Thoracic aorta (tissue), 2 donors: Measurements from ENCODE around the gene MARCHF9. TPM values are rescaled to one million over a fixed set of nuclear protein-coding genes. Genes with fewer than 3 reads are reported as not detected.

Source experiments
- ATAC-seq: fragments of 150-250 bp; one replicate; pipeline ENCODE4 v1.8.0; 2017; ENCODE audit warnings: low read depth; ENCODE audit not compliant: insufficient number of reproducible peaks, low FRiP score
- DNase-seq: peaks from one replicate; pipeline ENCODE4 v3.0.0-alpha.2; 2020; ENCODE audit warnings: low spot score
- H3K27ac ChIP-seq, 2 donors: fragments of 200-600 bp; sonication (generic); 1 replicate in 1 of 2; 2 replicates in 1 of 2; pipeline ENCODE4 v1.5.1; 2016; ENCODE audit warnings: mild to moderate bottlenecking in 2 of 2, moderate library complexity in 2 of 2
- H3K27me3 ChIP-seq: fragments of 200-600 bp; sonication (generic); replicated peaks from 2 replicates; pipeline ENCODE4 v1.6.0; 2016; ENCODE audit warnings: mild to moderate bottlenecking; ENCODE audit not compliant: insufficient read depth
- H3K36me3 ChIP-seq: fragments of 200-600 bp; sonication (generic); one replicate; pipeline ENCODE4 v1.5.1; 2016
- H3K4me1 ChIP-seq, 2 donors: fragments of 200-600 bp; sonication (generic); 1 replicate in 1 of 2; 2 replicates in 1 of 2; pipeline versions ENCODE4 v1.5.1 to v1.6.0; 2016; ENCODE audit warnings: low read depth in 2 of 2, mild to moderate bottlenecking in 1 of 2; ENCODE audit not compliant: control insufficient read depth in 1 of 2
- H3K4me3 ChIP-seq: fragments of 200-600 bp; sonication (generic); 2 replicates; pipeline ENCODE4 v1.5.1; 2016; ENCODE audit warnings: mild to moderate bottlenecking
- H3K9me3 ChIP-seq: fragments of 200-600 bp; sonication (generic); 2 replicates; pipeline ENCODE4 v1.5.1; 2016
- total RNA-seq, 2 donors: library from RNA; depleted of rRNA; stranded (reverse); fragments of >200 nt; gene quantifications; one replicate each; pipeline versions ENCODE4 v1.1.0 to v1.2.3, GENCODE V29; 2016
- TF ChIP-seq, protein P1 (sequence below): fragments of 200-600 bp; sonication (generic); IDR thresholded peaks from one replicate; pipeline ENCODE4 v1.5.1; 2019; ENCODE audit warnings: antibody characterized with exemption

MARCHF9 gene
- total RNA-seq, 2 donors from 2014 or later, result 8.8 to 11.2 TPM

DNA sequence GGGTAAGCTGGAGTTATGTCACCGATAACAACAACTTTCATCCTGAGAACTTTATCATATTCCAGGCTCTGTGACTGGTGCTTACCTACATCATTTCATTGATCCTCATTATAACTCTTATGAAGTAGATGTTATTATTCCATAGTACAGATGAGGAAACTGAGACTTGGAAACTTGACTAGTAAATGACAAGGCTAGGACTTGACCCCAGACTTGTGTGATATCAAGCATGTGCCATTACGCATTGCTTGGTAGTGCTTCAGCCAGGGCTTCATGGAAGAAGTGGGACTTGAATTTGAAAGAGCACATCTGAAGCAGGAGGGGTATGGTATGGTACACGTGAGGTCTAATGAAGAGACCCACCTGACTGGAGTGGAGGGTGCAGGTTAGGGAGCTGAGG lies 51.8 kb downstream of the MARCHF9 start:
- H3K36me3 ChIP-seq, result peaks cover 59% of the 10 kb centered on the region
- no peaks in the 10 kb centered on the region for H3K9me3 ChIP-seq
- H3K4me3 ChIP-seq, result no peak overlapping the region
- ATAC-seq (no peak), DNase-seq (no peak)
- no peak overlapping the region for H3K27ac ChIP-seq
- no peaks in the 10 kb centered on the region for H3K27me3 ChIP-seq
- peaks cover 0 to 8% of the 10 kb centered on the region in 2 donors for H3K4me1 ChIP-seq
- TF ChIP-seq, protein P1, sequence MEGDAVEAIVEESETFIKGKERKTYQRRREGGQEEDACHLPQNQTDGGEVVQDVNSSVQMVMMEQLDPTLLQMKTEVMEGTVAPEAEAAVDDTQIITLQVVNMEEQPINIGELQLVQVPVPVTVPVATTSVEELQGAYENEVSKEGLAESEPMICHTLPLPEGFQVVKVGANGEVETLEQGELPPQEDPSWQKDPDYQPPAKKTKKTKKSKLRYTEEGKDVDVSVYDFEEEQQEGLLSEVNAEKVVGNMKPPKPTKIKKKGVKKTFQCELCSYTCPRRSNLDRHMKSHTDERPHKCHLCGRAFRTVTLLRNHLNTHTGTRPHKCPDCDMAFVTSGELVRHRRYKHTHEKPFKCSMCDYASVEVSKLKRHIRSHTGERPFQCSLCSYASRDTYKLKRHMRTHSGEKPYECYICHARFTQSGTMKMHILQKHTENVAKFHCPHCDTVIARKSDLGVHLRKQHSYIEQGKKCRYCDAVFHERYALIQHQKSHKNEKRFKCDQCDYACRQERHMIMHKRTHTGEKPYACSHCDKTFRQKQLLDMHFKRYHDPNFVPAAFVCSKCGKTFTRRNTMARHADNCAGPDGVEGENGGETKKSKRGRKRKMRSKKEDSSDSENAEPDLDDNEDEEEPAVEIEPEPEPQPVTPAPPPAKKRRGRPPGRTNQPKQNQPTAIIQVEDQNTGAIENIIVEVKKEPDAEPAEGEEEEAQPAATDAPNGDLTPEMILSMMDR, result no peak

GRCh38 chr12:57807285-57807684 lies 52.4 kb downstream of the MARCHF9 start:
- DNase-seq (no peak), ATAC-seq (no peak)
- peaks cover 0 to 8% of the 10 kb centered on the region in 2 donors for H3K4me1 ChIP-seq
- H3K9me3 ChIP-seq, result no peaks in the 10 kb centered on the region
- no peak overlapping the region for H3K4me3 ChIP-seq
- no peaks in the 10 kb centered on the region for H3K27me3 ChIP-seq
- TF ChIP-seq, protein P1, result no peak
- peaks cover 54% of the 10 kb centered on the region for H3K36me3 ChIP-seq
- no peak overlapping the region for H3K27ac ChIP-seq

GRCh38 chr12:57808351-57808750 lies 53.4 kb downstream of the MARCHF9 start:
- H3K9me3 ChIP-seq, result no peaks in the 10 kb centered on the region
- TF ChIP-seq, protein P1, result no peak
- H3K4me3 ChIP-seq, result no peak overlapping the region
- H3K27me3 ChIP-seq, result no peaks in the 10 kb centered on the region
- H3K27ac ChIP-seq, result no peak overlapping the region
- DNase-seq (no peak), ATAC-seq (no peak)
- peaks cover 48% of the 10 kb centered on the region for H3K36me3 ChIP-seq
- H3K4me1 ChIP-seq, result peaks cover 0 to 4% of the 10 kb centered on the region in 2 donors

DNA sequence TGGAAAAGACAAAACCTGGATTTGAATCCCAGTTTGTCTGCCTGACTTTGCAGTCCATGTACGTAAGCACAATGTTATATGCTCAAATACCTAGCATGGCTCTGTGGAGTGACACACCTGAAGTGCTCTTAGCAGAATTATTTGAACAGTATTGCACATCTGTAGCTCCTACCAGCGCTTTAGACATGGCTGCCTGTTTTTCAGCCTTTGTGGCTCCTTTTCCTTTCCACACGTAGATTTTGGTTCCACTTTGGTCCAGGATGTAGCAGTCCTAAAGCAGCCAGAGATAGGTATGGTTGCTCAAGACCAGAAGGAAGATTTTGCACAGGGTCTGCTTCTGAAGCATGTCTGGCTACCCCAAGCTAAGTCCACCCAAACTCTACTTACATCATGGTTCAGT lies 54.5 kb downstream of the MARCHF9 start:
- peaks cover 48% of the 10 kb centered on the region for H3K36me3 ChIP-seq
- TF ChIP-seq, protein P1, result no peak
- no peak for ATAC-seq

More for the DNA sequence above, 54.5 kb downstream of the MARCHF9 start:
- Histone ChIP-seq H3K4me1 (peaks cover 0 to 7% of the 10 kb centered on the region in 2 donors), H3K27me3 (no peaks in the 10 kb centered on the region), H3K27ac (no peak overlapping the region), H3K4me3 (no peak overlapping the region), H3K9me3 (no peaks in the 10 kb centered on the region)
- DNase-seq, result no peak

Other genes starting within 250 kb of the MARCHF9 start
- gene DDIT3, start 234.6 kb upstream of the MARCHF9 start, total RNA-seq, result 10 to 100 TPM; 35.5 to 39.6 TPM
- 10 to 100 TPM; 39.2 to 54.3 TPM for gene MBD6, start 232.3 kb upstream of the MARCHF9 start, total RNA-seq
- 100 to 1,000 TPM; 101 to 153 TPM for gene DCTN2, start 207.9 kb upstream of the MARCHF9 start, total RNA-seq
- gene KIF5A, start 205.1 kb upstream of the MARCHF9 start, total RNA-seq, result 1 to 10 TPM in 1 of 2 donors, under 1 TPM in 1; 0.81 to 2.7 TPM
- 10 to 100 TPM; 33.4 to 39.9 TPM for gene PIP4K2C, start 163.9 kb upstream of the MARCHF9 start, total RNA-seq
- gene DTX3, start 150.3 kb upstream of the MARCHF9 start, total RNA-seq, result 10 to 100 TPM; 37.9 to 55.1 TPM
- 10 to 100 TPM; 73.8 to 77.0 TPM for gene ARHGEF25, start 143.7 kb upstream of the MARCHF9 start, total RNA-seq
- gene B4GALNT1, start 121.9 kb upstream of the MARCHF9 start, total RNA-seq, result 10 to 100 TPM in 1 of 2 donors, 1 to 10 TPM in 1; 4.0 to 11.0 TPM
- 100 to 1,000 TPM; 253 to 381 TPM for gene OS9, start 61.0 kb upstream of the MARCHF9 start, total RNA-seq
- gene AGAP2, start 16.4 kb upstream of the MARCHF9 start, total RNA-seq, result 1 to 10 TPM; 1.2 to 3.5 TPM
- gene TSPAN31, start 10.1 kb upstream of the MARCHF9 start, total RNA-seq, result 100 to 1,000 TPM in 1 of 2 donors, 10 to 100 TPM in 1; 58.8 to 115 TPM
- 10 to 100 TPM; 52.3 to 72.8 TPM for gene CDK4, start 2.8 kb upstream of the MARCHF9 start, total RNA-seq
- 1 to 10 TPM in 1 of 2 donors, under 1 TPM in 1; 0.81 to 2.2 TPM for gene CYP27B1, start 12.0 kb downstream of the MARCHF9 start, total RNA-seq
- gene METTL1, start 17.0 kb downstream of the MARCHF9 start, total RNA-seq, result 10 to 100 TPM; 10.4 to 13.5 TPM
- gene EEF1AKMT3, start 17.5 kb downstream of the MARCHF9 start, total RNA-seq, result 1 to 10 TPM; 7.0 to 9.7 TPM
- 10 to 100 TPM; 15.4 to 19.3 TPM for gene TSFM, start 27.7 kb downstream of the MARCHF9 start, total RNA-seq
- gene AVIL, start 63.6 kb downstream of the MARCHF9 start, total RNA-seq, result 10 to 100 TPM in 1 of 2 donors, 1 to 10 TPM in 1; 2.2 to 15.3 TPM
- 100 to 1,000 TPM; 170 to 222 TPM for gene CTDSP2, start 91.6 kb downstream of the MARCHF9 start, total RNA-seq
- gene ATP23, start 186.5 kb downstream of the MARCHF9 start, total RNA-seq, result 1 to 10 TPM; 4.4 to 7.4 TPM